A549 (cell line): ENCODE results near the gene UBE2O.

Experiments used
- CBX8 ChIP-seq: fragments of 200-600 bp; sonication (generic); IDR thresholded peaks from 2 replicates; pipeline ENCODE4 v1.6.1; 2016
- CTCF ChIP-seq: fragments of >200 bp; sonication (Bioruptor Twin); formaldehyde crosslinking; IDR thresholded peaks from 3 replicates; pipeline ENCODE4 v1.5.1; 2016
- NFE2L2 ChIP-seq: fragments of 150-350 bp; conservative IDR thresholded peaks from 2 replicates; pipeline ENCODE4 v1.6.1; 2014; ENCODE audit warnings: low read length
- POLR2A ChIP-seq: IDR thresholded peaks from 2 replicates; pipeline ENCODE4 v1.6.1; 2012; ENCODE audit warnings: mild to moderate bottlenecking, low read length
- TP53 ChIP-seq: fragments of 250-450 bp; sonication (Bioruptor Pico); IDR thresholded peaks from 2 replicates; pipeline ENCODE4 v1.5.0; 2021; ENCODE audit warnings: mild to moderate bottlenecking, moderate library complexity

GRCh38 chr17:76446449-76447231 lies 6.3 kb downstream of the UBE2O start:
- TF ChIP-seq POLR2A (peak; percentile 31; the same call in 1 of the 2 replicates), CBX8 (no peak), CTCF (no peak), NFE2L2 (peak; percentile 96), TP53 (CRISPR knock-in tag) (no peak)
